ENCODE results near the gene FBLN1. TPM values are rescaled to one million over a fixed set of nuclear protein-coding genes. Genes with fewer than 3 reads are reported as not detected.

The FBLN1 gene
- total and polyA plus RNA-seq, 9 of the 15 experiments (the other 6 are each of a cell fraction or from before 2014, with no cell fraction given): 0.66 TPM; not detected in 8

- TF ChIP-seq HMBOX1 (IDR thresholded peaks at IDR 0.05) (no peak), NFE2L1 (tag; IDR thresholded peaks at IDR 0.05; ENCODE audit: borderline replicate concordance, low read depth) (no peak), MLLT1 (IDR thresholded peaks at IDR 0.05) (no peak), CREB1 (IDR thresholded peaks at IDR 0.05) (no peak), CREB1 (CRISPR knock-in tag; IDR thresholded peaks at IDR 0.05) (no peak), DLX4 (CRISPR knock-in tag; IDR thresholded peaks at IDR 0.05) (no peak), XRCC3 (IDR thresholded peaks at IDR 0.05) (no peak), E2F3 (CRISPR knock-in tag; IDR thresholded peaks at IDR 0.05) (no peak), SNIP1 (IDR thresholded peaks at IDR 0.05; ENCODE audit: low read depth) (no peak), PBX2 (CRISPR knock-in tag; IDR thresholded peaks at IDR 0.05; ENCODE audit: low read depth) (no peak), PBX2 (tag; conservative IDR thresholded peaks at IDR 0.05; ENCODE audit: low read depth) (peak; percentile 87), BDP1 (IDR thresholded peaks at IDR 0.05; ENCODE audit: insufficient read depth, insufficient read length) (no peak), SMAD4 (CRISPR knock-in tag; conservative IDR thresholded peaks at IDR 0.05) (no peak), RBM15 (IDR thresholded peaks at IDR 0.05; ENCODE audit: insufficient read depth, low read length) (no peak), TFE3 (CRISPR knock-in tag; IDR thresholded peaks at IDR 0.05) (no peak), CLOCK (CRISPR knock-in tag; IDR thresholded peaks at IDR 0.05; ENCODE audit: borderline replicate concordance) (no peak), BHLHE40 (IDR thresholded peaks at IDR 0.05; ENCODE audit: low read length) (peak; percentile 71), ZNF316 (IDR thresholded peaks at IDR 0.05) (no peak), NFXL1 (CRISPR knock-in tag; IDR thresholded peaks at IDR 0.05) (no peak)
Observed at GRCh38 chr22:45548991-45549761, 46.5 kb downstream of the FBLN1 start (continued).

Data from K562 (cell line).